Right ventricle myocardium superior (tissue), 1 donor: Measurements from ENCODE around the gene ATP2A1. TPM values are rescaled to one million over a fixed set of nuclear protein-coding genes. Genes with fewer than 3 reads are reported as not detected.

ENCODE experiments used
- ATAC-seq: fragments of 200-7000 bp; cut with Tn5 transposase; one replicate; pipeline ENCODE4 v1.9.1; 2020; ENCODE audit warnings: mild to moderate bottlenecking; ENCODE audit not compliant: poor library complexity
- DNase-seq: peaks from one replicate; pipeline ENCODE4 v3.0.0-alpha.2; 2020
- intact Hi-C: fragments of 100-400 bp; cut with DNase I; formaldehyde crosslinking; loops from one replicate; pipeline ENCODE4 v1.11.2; 2022
- total RNA-seq: library from RNA; stranded (reverse); fragmentation: NEBNext Ultra II Directional; extraction: Animal tissue kit (Norgen Biotek cat#: 25700); gene quantifications from one replicate; pipeline ENCODE4 v1.2.1, GENCODE V29; 2021
- donor health status: DM: no; HTN: yes; CAD: no; lungs with severe emphysema.

The ATP2A1 gene
- total RNA-seq, 1 donor from 2014 or later = not detected

DNA sequence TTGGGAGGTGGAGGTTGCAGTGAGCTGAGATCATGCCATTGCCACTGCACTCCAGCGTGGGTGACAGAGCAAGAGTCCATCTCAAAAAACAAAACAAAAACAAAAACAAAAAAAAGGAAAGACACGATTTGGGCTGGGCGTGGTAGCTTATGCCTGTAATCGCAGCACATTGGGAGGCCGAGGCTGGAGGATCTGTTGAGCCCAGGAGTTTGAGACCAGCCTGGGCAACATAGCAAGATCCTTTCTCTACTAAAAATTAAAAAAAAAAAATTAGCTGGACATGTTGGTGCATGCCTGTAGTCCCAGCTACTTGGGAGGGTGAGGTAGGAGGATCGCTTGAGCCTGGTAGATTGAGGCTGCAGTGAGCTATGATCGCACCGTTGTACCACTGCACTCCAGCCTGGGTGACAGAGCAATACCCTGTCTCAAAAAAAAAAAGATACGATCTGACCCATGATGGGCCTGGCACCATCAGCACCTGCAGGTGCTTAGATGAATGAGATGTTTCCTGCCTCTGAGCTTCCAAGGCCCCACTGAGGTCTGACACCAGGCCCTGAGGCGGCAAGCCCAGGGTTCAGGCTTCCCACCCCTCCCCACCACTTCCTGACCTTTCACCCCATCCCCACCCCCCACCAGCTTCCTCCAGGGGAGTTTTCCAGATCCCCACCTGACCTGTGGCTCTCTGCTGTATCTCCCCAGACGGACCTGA is 21.7 kb downstream of the ATP2A1 start:
- intact Hi-C loops = no loop called here
- no peak for DNase-seq
- ATAC-seq = no peak

- DNase-seq (no peak), ATAC-seq (no peak)
- intact Hi-C loops = no loop called here
These were observed 22.3 kb downstream of the ATP2A1 start for GRCh38 chr16:28900601-28901000.

DNA sequence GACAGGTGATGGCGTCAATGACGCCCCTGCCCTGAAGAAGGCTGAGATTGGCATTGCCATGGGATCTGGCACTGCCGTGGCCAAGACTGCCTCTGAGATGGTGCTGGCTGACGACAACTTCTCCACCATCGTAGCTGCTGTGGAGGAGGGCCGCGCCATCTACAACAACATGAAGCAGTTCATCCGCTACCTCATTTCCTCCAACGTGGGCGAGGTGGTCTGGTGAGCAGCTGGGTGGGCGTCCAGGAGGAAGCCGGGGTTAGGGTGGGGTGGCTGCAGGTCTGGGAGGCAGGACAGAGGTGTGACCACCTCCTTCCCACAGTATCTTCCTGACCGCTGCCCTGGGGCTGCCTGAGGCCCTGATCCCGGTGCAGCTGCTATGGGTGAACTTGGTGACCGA is 23.6 kb downstream of the ATP2A1 start:
- DNase-seq (no peak), ATAC-seq (no peak)
- intact Hi-C loops = no loop called here

GRCh38 chr16:28902909-28903308 is 24.6 kb downstream of the ATP2A1 start:
- ATAC-seq (no peak), DNase-seq (no peak)
- intact Hi-C loops = no loop called here

DNA sequence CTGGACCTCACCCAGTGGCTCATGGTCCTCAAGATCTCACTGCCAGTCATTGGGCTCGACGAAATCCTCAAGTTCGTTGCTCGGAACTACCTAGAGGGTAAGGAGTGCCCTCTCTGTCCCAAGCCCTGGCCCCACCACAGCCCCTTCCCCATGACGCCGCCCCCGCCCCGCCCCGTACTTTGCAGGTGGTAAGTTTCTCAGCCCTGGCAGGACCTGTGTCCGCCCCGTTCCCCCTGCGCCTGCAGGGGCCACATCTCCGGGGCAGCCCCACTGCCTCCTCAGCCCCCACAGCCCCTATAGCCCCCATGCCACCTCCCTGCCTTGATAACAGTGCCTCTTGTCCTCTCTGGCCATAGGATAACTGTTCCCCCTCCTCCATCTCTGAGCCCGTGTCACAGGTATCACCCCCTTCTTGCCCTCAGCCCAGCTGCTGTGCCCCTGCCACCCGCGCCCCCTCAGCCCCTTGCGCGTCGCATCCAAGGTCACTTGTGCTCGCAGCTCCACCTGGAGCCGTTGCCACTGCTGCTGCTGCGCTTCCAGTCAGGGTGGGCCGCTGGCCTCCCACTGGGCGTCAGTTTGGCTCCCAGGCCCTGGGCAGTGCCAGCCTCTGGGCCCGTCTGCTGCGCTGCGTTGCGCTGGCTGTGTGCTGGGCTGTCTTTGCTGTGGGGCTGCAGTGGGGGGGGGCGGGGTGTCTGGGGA is 25.2 kb downstream of the ATP2A1 start:
- DNase-seq (no peak), ATAC-seq (no peak)
- intact Hi-C loops = no loop called here

DNA sequence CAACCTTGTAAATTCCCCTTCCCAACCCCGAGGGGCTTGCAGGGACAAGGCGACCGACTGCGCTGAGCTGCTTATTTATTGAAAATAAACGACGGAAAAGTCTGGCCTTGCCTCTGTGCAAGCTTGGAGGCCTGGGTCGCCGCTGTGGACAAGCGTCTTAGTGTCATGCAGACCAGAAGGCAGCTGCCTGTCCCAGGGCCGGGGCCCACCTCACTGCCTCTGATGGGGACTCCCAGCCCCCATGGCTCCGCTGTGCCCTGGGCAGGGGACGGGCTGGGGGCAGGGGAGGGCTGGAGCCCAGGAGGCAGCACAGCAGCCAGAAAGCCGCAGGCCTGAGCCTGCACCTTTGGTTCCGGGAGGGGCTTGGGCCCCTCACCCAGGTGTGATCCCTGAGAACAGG is 26.1 kb downstream of the ATP2A1 start:
- intact Hi-C loops = no loop called here
- DNase-seq = no peak
- no peak for ATAC-seq

GRCh38 chr16:28904828-28905227 is 26.5 kb downstream of the ATP2A1 start:
- ATAC-seq = no peak
- DNase-seq = no peak
- intact Hi-C loops = no loop called here

DNA sequence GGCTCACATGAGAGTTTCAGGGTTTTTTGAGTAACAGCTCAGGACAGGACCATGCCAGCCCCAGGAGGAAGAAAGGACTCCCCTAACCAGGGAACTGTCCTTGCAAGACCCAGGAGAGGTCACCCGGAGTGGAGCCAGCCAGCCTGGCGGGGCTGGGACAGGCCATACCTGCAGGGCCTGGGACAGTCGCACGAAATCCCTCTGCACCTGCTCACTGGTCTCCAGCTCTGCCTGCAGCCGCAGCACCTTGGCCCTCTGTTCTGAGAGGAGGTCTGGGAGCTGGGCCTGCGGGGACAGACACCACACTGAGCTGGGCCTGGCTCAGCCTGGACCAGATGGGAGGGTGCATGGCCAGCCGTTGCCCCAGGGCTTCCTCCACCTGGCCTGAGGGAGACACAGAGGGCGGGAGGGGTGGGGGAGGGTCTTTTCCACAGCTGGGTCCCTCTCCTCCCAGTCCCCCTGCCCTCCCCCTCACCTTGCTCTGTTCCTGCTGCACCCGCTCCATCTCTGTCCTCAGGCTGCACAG is 27.0 kb downstream of the ATP2A1 start:
- intact Hi-C loops = no loop called here
- ATAC-seq (no peak), DNase-seq (no peak)

DNA sequence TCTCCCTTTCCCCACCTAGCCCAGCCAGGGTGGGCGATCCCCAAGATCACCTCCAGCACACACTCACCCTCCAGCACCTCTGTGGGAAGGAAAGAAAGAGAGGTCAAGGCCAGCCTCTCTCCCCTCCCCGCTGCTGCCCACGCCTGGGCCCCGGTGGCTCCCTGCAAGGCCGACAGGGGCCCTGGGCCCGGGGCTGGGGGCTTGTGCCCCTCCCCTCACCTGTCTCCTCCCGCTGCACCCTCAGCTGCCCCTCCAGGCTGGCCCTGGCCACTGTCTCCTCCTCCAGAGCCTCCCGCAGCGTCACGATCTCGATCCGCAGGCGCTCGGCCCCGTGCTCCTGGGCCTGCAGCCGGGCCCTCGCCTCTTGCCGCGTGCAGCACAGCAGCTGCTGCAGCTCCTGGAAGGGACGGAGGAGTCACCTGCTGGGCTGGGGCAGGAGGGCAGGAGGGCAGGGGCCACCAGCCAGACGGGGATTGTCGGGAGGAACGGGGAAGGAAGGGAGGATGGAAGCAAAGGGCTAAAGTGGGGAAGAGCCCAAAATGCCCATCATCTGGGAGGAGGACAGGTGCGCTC is 27.6 kb downstream of the ATP2A1 start:
- intact Hi-C loops = no loop called here
- ATAC-seq (no peak), DNase-seq (no peak)

DNA sequence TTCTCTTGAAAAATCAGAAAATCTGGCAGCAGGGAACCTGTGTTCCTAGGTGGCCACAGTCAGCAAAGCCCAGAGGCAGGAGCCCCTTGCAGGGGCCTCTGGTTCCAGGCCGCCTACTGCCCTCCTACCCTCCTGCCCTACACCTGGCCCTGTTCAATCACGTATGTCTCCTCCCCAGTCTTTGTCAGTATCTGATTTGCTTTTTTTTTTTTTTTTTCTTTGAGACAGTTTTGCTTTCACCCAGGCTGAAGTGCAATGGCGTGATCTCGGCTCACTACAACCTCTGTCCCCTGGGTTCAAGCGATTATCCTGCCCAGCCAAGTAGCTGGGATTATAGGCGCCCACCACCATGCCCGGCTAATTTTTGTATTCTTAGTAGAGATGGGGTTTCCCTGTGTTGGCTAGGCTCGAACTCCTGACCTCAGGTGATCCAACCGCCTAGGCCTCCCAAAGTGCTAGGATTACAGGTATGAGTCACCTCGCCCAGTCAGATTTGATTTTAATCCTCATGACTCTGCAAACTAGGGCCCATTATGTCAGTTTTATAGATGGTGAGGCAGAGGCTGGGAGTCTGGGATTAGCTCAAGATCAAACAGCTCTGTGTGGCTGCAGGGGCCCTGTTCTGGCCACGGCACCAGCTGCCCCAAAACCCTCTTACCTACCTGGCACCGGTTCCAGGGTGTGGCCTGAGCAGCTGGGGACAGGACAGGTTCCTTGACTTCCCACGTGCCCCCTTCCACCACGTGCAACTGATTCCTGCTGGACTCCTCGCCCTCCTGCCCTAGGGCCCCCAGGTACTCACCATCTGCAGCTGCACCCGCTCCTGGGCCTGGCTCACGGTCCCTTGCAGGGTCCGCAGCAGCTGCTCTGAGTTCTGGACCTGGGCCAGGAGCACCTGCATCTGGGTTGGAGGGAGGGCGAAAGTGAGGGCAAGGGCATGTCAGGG is 32.1 kb downstream of the ATP2A1 start:
- no peak for DNase-seq
- no peak for ATAC-seq
- intact Hi-C loops = no loop called here

- intact Hi-C loops = no loop called here
- no peak for ATAC-seq
- no peak for DNase-seq
These were observed 34.3 kb downstream of the ATP2A1 start for GRCh38 chr16:28912558-28912957.

DNA sequence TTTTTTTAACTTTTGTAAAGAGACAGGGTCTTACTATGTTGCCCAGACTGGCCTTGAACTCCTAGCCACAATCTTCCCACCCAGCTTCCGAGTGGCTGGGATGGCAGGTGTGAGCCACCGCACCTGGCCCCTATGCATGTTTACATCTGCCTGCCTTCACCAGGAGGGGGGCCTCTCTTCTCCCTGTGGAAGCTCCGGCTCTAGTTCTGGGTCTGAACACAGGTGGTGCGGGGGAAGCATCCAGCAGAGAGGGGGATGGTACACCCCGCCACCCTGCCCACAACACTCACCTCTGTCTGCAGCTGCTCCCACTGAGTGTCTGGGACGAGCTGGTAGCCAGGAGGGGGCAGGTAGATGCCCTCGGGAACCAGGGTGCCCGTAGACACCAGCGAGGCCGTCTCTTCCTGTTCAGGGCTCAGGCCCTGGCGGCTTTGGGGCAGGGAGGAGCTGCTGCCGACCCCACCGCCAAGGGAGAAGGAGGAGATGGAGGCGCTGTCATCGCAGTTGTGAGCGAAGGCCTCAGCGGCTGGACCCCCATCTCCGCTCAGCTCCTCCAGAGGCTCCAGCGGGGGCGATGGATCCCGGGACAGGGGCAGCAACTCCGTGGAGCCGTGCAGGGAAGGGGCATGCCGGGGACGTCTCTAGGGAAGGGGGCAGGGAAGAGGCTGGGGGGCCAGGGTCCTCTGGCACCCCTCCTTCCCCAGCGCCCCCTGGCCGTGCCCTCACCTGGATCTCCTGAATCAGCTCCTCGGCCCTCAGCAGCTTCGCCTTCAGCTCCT is 35.8 kb downstream of the ATP2A1 start:
- intact Hi-C loops = no loop called here
- ATAC-seq (no peak), DNase-seq (no peak)

DNA sequence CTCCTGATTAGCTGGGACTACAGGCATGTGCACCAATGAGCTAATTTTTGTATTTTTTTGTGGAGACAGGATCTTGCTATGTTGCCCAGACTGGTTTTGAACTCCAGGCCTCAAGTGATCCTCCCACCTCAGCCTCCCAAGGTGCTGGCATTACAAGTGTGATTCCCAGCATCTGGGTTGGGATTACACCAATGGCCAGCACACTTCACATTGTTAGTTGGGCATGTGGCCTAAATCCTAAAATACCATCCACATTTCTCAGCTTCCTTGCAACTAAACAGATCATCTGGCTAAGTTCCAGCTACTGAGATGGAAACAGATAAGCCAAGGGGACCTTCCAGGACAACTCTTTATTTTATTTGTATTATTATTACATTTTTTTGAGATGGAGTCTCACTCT is 36.9 kb downstream of the ATP2A1 start:
- DNase-seq (no peak), ATAC-seq (no peak)
- intact Hi-C loops = no loop called here

GRCh38 chr16:28917095-28917494 is 38.8 kb downstream of the ATP2A1 start:
- ATAC-seq (no peak), DNase-seq (no peak)
- intact Hi-C loops = no loop called here

DNA sequence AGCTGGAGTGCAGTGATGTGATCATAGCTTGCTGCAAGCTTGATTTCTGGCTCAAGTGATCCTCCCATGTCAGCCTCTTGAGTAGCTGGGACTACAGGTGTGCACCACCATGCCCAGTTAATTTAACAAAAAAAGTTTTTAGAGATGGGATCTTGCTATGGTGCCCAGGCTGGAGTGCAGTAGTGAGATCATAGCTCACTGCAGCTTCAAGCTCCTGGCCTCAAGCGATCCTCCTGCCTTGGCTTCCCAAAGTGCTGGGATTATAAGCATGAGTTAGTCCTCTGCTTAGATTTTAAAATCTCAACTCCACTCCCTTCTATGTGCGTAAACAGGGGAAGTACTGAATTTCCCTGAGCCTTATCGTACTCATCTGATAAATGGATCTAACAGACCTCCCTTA is 40.4 kb downstream of the ATP2A1 start:
- DNase-seq (no peak), ATAC-seq (no peak)
- intact Hi-C loops = no loop called here

DNA sequence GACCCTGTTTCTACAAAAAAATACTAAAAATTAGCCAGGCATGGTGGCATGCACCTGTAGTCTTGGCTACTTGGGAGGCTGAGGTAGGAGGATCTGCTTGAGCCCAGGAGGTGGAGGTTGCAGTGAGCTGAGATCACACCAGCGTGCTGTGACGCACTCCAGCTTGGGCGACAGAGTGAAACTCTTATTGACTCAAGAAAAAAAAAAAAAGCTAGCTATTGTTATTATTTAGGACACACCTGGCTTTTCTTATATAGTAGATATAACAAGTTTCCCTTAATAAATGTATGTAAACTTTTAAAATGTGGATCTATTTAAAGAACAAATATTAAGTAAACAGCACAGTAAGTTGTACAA is 44.9 kb downstream of the ATP2A1 start:
- intact Hi-C loops = no loop called here
- ATAC-seq = no peak
- DNase-seq = no peak

DNA sequence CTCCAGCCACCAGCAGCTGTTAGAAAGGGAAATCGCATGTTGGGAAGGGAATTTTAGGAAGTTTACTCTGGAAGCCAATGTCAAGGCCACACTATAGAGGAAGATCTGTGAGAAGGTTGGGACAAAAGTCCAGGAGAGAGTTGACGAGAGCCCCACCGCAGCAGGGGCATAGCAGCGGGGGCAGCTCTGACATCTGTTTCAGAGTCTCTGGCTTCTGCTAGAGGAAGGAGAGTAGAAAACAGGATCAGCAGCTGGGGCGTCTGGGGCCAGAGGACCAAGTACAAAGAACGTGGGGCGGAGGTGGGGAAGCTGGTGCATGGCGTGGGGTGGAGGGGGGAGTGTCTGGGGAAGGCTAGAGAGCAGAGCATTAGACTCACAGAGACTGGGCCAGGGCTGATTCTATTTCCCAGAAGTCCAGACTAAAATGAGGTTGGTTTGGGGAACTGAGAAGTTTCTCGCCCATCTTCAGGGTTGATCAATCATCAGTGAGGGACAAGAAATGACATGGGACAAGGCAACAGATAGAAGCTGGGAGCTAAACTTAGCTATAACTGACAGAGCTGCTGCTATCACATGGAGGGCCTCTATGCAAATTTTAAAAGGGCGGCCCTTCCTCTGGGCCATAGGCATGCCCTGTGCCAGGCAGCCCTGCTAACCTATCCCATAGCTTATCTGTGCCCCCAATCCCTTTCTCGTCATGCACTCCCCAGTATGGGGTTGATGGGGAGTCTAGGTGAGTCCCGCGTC is 45.5 kb downstream of the ATP2A1 start:
- DNase-seq = no peak
- intact Hi-C loops = no loop called here
- no peak for ATAC-seq

DNA sequence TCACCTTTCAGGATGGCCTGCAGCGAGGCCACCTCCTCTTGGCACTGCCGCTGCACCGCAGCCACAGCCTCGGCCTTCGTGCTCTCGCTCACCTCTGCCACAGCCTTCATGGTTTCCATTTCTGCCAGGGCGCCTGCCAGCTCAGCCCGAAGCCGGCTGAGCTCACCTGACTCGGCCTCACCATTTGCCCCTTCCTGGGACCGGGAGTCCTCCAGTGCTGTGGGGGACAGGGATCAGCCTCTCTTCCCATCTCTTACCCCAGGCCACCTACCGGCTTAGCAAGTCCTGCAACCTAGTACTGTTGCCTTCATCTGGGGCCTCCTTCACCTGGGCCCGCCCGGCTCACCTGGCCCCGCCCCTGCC is 46.1 kb downstream of the ATP2A1 start:
- no peak for ATAC-seq
- DNase-seq = no peak
- intact Hi-C loops = no loop called here
